A549 (cell line): ENCODE data around the gene MADD. TPM values are rescaled to one million over a fixed set of nuclear protein-coding genes. Genes with fewer than 3 reads are reported as not detected.
A peak's percentile ranks its signal among the peaks of the same experiment; 100 is the strongest.

Experiments used
- ATAC-seq, 2 experiments: fragments of 200-7000 bp in 1 of 2; fragments of >200 bp in 1 of 2; cut with Nextera tagmentation in 1 of 2; cut with Tn5 transposase in 1 of 2; 3 replicates each; pipeline versions ENCODE4 v1.8.0 to v1.9.1; 2018 to 2020; ENCODE audit warnings: mild to moderate bottlenecking in 1 of 2, moderate library complexity in 1 of 2
- CTCF ChIA-PET: fragments of 300-600 bp; sonication (Branson Sonifier 250); formaldehyde crosslinking; extraction: SDS; loops from one replicate; lab custom pipeline; 2021; ENCODE audit warnings: antibody characterized with exemption, inconsistent platforms; lab: Yijun Ruan, JAX
- POLR2A ChIA-PET: fragments of 350-600 bp; formaldehyde crosslinking; extraction: SDS; loops from one replicate; lab custom pipeline; 2021; ENCODE audit warnings: antibody characterized with exemption, inconsistent platforms; lab: Yijun Ruan, JAX
- DNase-seq, 2 experiments: peaks; one replicate each; pipeline versions ENCODE4 v3.0.0 to v3.0.0-alpha.2; 2011 to 2016; ENCODE audit warnings: low read depth in 1 of 2, low spot score in 1 of 2
- FAIRE-seq: peaks from 2 replicates; lab custom pipeline; 2011; peaks lifted over from hg19 to GRCh38; lab: Jason Lieb, UNC
- H3K27ac ChIP-seq, 2 experiments: fragments of >200 bp; sonication (Bioruptor Twin); formaldehyde crosslinking; 3 replicates each; pipeline ENCODE4 v1.5.1; 2016 to 2017
- H3K4me1 ChIP-seq: fragments of >200 bp; sonication (Bioruptor Twin); formaldehyde crosslinking; 3 replicates; pipeline ENCODE4 v1.6.1; 2016
- H3K4me2 ChIP-seq: fragments of >200 bp; sonication (Bioruptor Twin); formaldehyde crosslinking; 3 replicates; pipeline ENCODE4 v1.6.1; 2016
- H3K4me3 ChIP-seq: fragments of >200 bp; sonication (Bioruptor Twin); formaldehyde crosslinking; 3 replicates; pipeline ENCODE4 v1.5.1; 2016
- H3K9me3 ChIP-seq: fragments of >200 bp; sonication (Bioruptor Twin); formaldehyde crosslinking; 3 replicates; pipeline ENCODE4 v1.6.1; 2016
- CEBPB ChIP-seq, 2 experiments: fragments of >200 bp in 1 of 2; sonication (Bioruptor Twin) in 1 of 2; formaldehyde crosslinking in 1 of 2; IDR thresholded peaks; 2 replicates each; pipeline ENCODE4 v1.6.1; 2012 to 2016
- CTCF ChIP-seq: fragments of >200 bp; sonication (Bioruptor Twin); formaldehyde crosslinking; IDR thresholded peaks from 3 replicates; pipeline ENCODE4 v1.5.1; 2016
- EHF ChIP-seq: fragments of 250-450 bp; sonication (Bioruptor Pico); IDR thresholded peaks from 2 replicates; pipeline ENCODE4 v1.5.0; 2020; ENCODE audit warnings: mild to moderate bottlenecking
- ELK1 ChIP-seq: fragments of 150-350 bp; IDR thresholded peaks from 2 replicates; pipeline ENCODE4 v1.6.1; 2014; ENCODE audit warnings: low read depth, mild to moderate bottlenecking, low read length
- FOSB ChIP-seq: fragments of 250-450 bp; sonication (Bioruptor Pico); IDR thresholded peaks from 2 replicates; pipeline ENCODE4 v1.5.0; 2020; ENCODE audit warnings: mild to moderate bottlenecking, moderate library complexity
- FOSL2 ChIP-seq, 2 experiments: fragments of 450-650 bp in 1 of 2; fragments of >200 bp in 1 of 2; sonication (Bioruptor Twin) in 1 of 2; formaldehyde crosslinking; IDR thresholded peaks; 2 replicates each; pipeline versions ENCODE4 v1.5.0 to v1.6.1; 2016 to 2020; ENCODE audit warnings: mild to moderate bottlenecking in 1 of 2, moderate library complexity in 1 of 2
- GATA3 ChIP-seq: IDR thresholded peaks from 2 replicates; pipeline ENCODE4 v1.6.1; 2012; ENCODE audit warnings: borderline replicate concordance
- HOXB5 ChIP-seq: fragments of 250-450 bp; sonication (Bioruptor Pico); IDR thresholded peaks from 2 replicates; pipeline ENCODE4 v1.5.0; 2020; ENCODE audit warnings: mild to moderate bottlenecking, moderate library complexity
- MAX ChIP-seq: IDR thresholded peaks from 2 replicates; pipeline ENCODE4 v1.6.1; 2012
- MAZ ChIP-seq: fragments of 150-350 bp; IDR thresholded peaks from 2 replicates; pipeline ENCODE4 v1.6.1; 2014; ENCODE audit warnings: antibody characterized with exemption, low read depth, low read length, borderline replicate concordance
- NPAS2 ChIP-seq: fragments of 250-450 bp; sonication (Bioruptor Pico); IDR thresholded peaks from 2 replicates; pipeline ENCODE4 v1.8.0; 2022; ENCODE audit warnings: mild to moderate bottlenecking, moderate library complexity, borderline replicate concordance
- PBX3 ChIP-seq: IDR thresholded peaks from 2 replicates; pipeline ENCODE4 v1.6.1; 2012
- POLR2AphosphoS2 ChIP-seq: conservative IDR thresholded peaks from 2 replicates; pipeline ENCODE4 v1.6.1; 2012; ENCODE audit warnings: low read length, improper control_type of control experiment, inconsistent platforms
- RAD21 ChIP-seq, 2 experiments: fragments of >200 bp in 1 of 2; sonication (Bioruptor Twin) in 1 of 2; formaldehyde crosslinking in 1 of 2; IDR thresholded peaks in 1 of 2; conservative IDR thresholded peaks in 1 of 2; 2 replicates in 1 of 2; 3 replicates in 1 of 2; pipeline ENCODE4 v1.6.1; 2012 to 2018; ENCODE audit warnings: inconsistent platforms in 1 of 2
- RARB ChIP-seq: fragments of 250-450 bp; sonication (Bioruptor Pico); IDR thresholded peaks from 2 replicates; pipeline ENCODE4 v1.8.0; 2021; ENCODE audit warnings: mild to moderate bottlenecking, moderate library complexity
- RNF2 ChIP-seq: fragments of 200-600 bp; sonication (generic); IDR thresholded peaks from 2 replicates; pipeline ENCODE4 v1.6.1; 2016; ENCODE audit warnings: low read depth, mild to moderate bottlenecking, antibody characterized with exemption, moderate library complexity, borderline replicate concordance
- SMC3 ChIP-seq: fragments of >200 bp; sonication (Bioruptor Twin); formaldehyde crosslinking; IDR thresholded peaks from 3 replicates; pipeline ENCODE4 v1.6.1; 2018; ENCODE audit warnings: inconsistent platforms
- SREBF2 ChIP-seq: fragments of 450-650 bp; IDR thresholded peaks from 2 replicates; pipeline ENCODE4 v1.6.1; 2014; ENCODE audit warnings: mild to moderate bottlenecking, moderate library complexity
- TFCP2L1 ChIP-seq: fragments of 250-450 bp; sonication (Bioruptor Pico); IDR thresholded peaks from 2 replicates; pipeline ENCODE4 v1.5.0; 2021; ENCODE audit warnings: mild to moderate bottlenecking
- ZC3H11A ChIP-seq: fragments of 450-650 bp; IDR thresholded peaks from 2 replicates; pipeline ENCODE4 v1.6.1; 2014; ENCODE audit warnings: antibody characterized with exemption, mild to moderate bottlenecking
- ZFP36 ChIP-seq: fragments of 450-650 bp; IDR thresholded peaks from 2 replicates; pipeline ENCODE4 v1.6.1; 2014; ENCODE audit warnings: borderline replicate concordance; ENCODE audit not compliant: partially characterized antibody
- ZNF302 ChIP-seq: fragments of 250-450 bp; sonication (Bioruptor Pico); IDR thresholded peaks from 2 replicates; pipeline ENCODE4 v1.9.0; 2021; ENCODE audit warnings: inconsistent platforms, mild to moderate bottlenecking, moderate library complexity
- ZSCAN20 ChIP-seq: fragments of 250-450 bp; sonication (Bioruptor Pico); IDR thresholded peaks from 2 replicates; pipeline ENCODE4 v1.8.0; 2022; ENCODE audit warnings: mild to moderate bottlenecking, moderate library complexity
- WGBS: methylation state at CpG from one replicate; pipeline ENCODE4 v1.1.6; 2017; ENCODE audit errors: missing lambda C conversion rate; 5-methylcytosine and 5-hydroxymethylcytosine counted together
- polyA plus RNA-seq, 4 experiments: library from polyadenylated mRNA; depleted of rRNA in 3 of 4; stranded (reverse); fragments of >200 nt; fragmentation: RNase III in 1 of 4; extraction: RNeasy Plus Mini Kit Qiagen cat#74134 plus additional on column Dnase treatment in 1 of 4; gene quantifications; 2 replicates in 3 of 4; 3 replicates in 1 of 4; pipeline ENCODE4 v1.2.3, GENCODE V29; 2011 to 2017

The MADD gene
- polyA plus RNA-seq, 2 of the 4 experiments (the other 2 are of a cell fraction) = 16.7 to 25.2 TPM

GRCh38 chr11:47372422-47372821, 102.5 kb downstream of the MADD start:
- no peak for FAIRE-seq
- Histone ChIP-seq H3K4me1 (peaks cover 21% of the 10 kb centered on the region), H3K4me2 (no peak overlapping the region), H3K27ac (no peak overlapping the region)
- no peak for DNase-seq
- 62% methylated on average over 7 of the region's 7 CpGs for WGBS
- TF ChIP-seq EHF (CRISPR knock-in tag) (no peak), SMC3 (no peak), PBX3 (no peak), ELK1 (no peak), MAX (no peak), FOSB (CRISPR knock-in tag) (no peak), ZFP36 (no peak), RNF2 (no peak), POLR2AphosphoS2 (no peak), MAZ (no peak), SREBF2 (no peak), RARB (CRISPR knock-in tag) (no peak), CEBPB (IDR thresholded peaks at IDR 0.05) (no peak), ZSCAN20 (no peak), GATA3 (no peak), NPAS2 (CRISPR knock-in tag) (no peak), ZNF302 (no peak), CTCF (no peak)
- TF ChIP-seq, all 56 proteins: peak for 0
- CTCF ChIA-PET = interaction anchor here (0.6 to 6.0 kb wide), 13 partner anchors 8 to 81 kb away, joined by 3 to 133 read pairs (median 18); partner anchors contain the start of gene SLC39A13
- Histone ChIP-seq H3K9me3 (no peaks in the 10 kb centered on the region), H3K4me3 (no peak overlapping the region)
- no peak for ATAC-seq
- POLR2A ChIA-PET = no interaction called here

- no peak for TF ChIP-seq FOSL2 (IDR thresholded peaks at IDR 0.05)
- peak; percentile 50; the same call in 1 of the 2 replicates for TF ChIP-seq FOSL2 (CRISPR knock-in tag; IDR thresholded peaks at IDR 0.05)
- no peak for TF ChIP-seq HOXB5 (CRISPR knock-in tag)
- TF ChIP-seq ZC3H11A = no peak
- peak; percentile 93 for TF ChIP-seq CTCF
- TF ChIP-seq NPAS2 (CRISPR knock-in tag) = no peak
- peak; percentile 65 to 68 for TF ChIP-seq RAD21 (conservative IDR thresholded peaks at IDR 0.05 in 1 of 2, IDR thresholded peaks at IDR 0.05 in 1 of 2)
- no peak for TF ChIP-seq TFCP2L1 (CRISPR knock-in tag)
- TF ChIP-seq SMC3 = peak; percentile 92
- TF ChIP-seq, all 56 proteins: peak for 4
- H3K27ac ChIP-seq = peak overlapping the region; percentile 31 to 58; a peak in 3 of 6 replicates
- ATAC-seq (peak; percentile 88 to 96), FAIRE-seq (no peak), DNase-seq (peak; percentile 74 to 84)
- CTCF ChIA-PET = interaction anchor here (0.6 to 6.0 kb wide), 63 partner anchors 7 to 803 kb away, joined by 3 to 133 read pairs (median 4); partner anchors contain the start of genes PSMC3, RAPSN and SLC39A13
- no peaks in the 10 kb centered on the region for H3K9me3 ChIP-seq
- 43% methylated on average over 13 of the region's 19 CpGs for WGBS
- H3K4me3 ChIP-seq = no peak overlapping the region
- H3K4me2 ChIP-seq = peak overlapping the region; percentile 37; the same call in 2 of the 3 replicates
- POLR2A ChIA-PET = interaction anchor here (0.6 to 1.3 kb wide), 2 partner anchors 125 to 438 kb away, joined by 3 read pairs; partner anchors contain the start of genes ACP2 and CSTPP1
- peaks cover 21% of the 10 kb centered on the region for H3K4me1 ChIP-seq
These were observed 104.2 kb downstream of the MADD start for GRCh38 chr11:47373876-47374719.
